HUES6 (cell line): ENCODE data around the gene SLC9A3.

ENCODE experiments used
- H3K27ac ChIP-seq: 2 replicates; pipeline ENCODE4 v1.7.0; 2013; ENCODE audit warnings: low read depth, mild to moderate bottlenecking, low read length, inconsistent platforms
- H3K27me3 ChIP-seq: 2 replicates; pipeline ENCODE4 v1.6.1; 2013; ENCODE audit warnings: low read length; ENCODE audit not compliant: control insufficient read depth, insufficient read depth
- H3K36me3 ChIP-seq: 2 replicates; pipeline ENCODE4 v1.6.1; 2013; ENCODE audit warnings: low read length; ENCODE audit not compliant: control insufficient read depth, insufficient read depth
- H3K4me1 ChIP-seq: 2 replicates; pipeline ENCODE4 v1.6.1; 2013; ENCODE audit warnings: low read length; ENCODE audit not compliant: control insufficient read depth, insufficient read depth
- H3K4me3 ChIP-seq: 2 replicates; pipeline ENCODE4 v1.5.1; 2013; ENCODE audit warnings: low read depth, low read length
- H3K9ac ChIP-seq: one replicate; pipeline ENCODE4 v1.6.1; 2013; ENCODE audit warnings: mild to moderate bottlenecking, low read length
- H3K9me3 ChIP-seq: 2 replicates; pipeline ENCODE4 v1.6.1; 2013; ENCODE audit warnings: low read depth, low read length; ENCODE audit not compliant: control insufficient read depth, insufficient read depth

SLC9A3 gene

DNA sequence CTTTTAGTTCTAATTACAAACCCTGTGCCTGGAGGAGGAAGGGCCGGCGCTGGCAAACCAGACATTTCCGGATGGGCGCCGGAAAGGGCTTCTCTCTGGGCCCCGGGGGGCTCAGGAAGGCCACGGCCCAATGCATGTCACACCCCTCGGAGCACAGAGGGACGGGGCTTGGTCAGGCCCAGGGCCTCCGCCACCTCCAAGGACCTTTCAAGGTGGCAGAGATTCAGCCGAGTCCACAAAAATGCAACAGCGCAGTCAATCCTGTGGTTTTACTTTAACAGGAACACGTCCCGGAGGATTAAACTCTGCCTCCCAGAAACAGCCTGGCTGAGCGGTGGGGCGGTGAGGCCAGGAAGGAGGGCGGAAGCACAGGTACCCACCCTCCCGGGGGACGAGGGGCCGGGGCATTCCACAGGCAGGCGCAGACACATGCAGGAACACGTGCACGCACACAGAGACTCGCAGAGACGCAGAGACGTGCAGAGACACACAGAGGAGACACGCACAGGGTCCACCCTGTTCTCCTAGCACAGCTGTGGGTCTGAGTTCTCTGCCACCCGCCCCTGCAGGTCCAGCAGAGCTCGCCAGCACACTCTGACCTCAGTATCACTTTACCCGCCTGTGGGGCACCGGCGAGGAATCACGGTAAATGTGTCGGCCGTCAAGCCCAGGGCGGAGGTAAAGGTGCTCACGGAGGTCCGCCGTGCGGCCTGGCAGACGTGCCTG lies 23.0 kb downstream of the SLC9A3 start:
- Histone ChIP-seq H3K27ac (no peak overlapping the region), H3K9me3 (no peaks in the 10 kb centered on the region), H3K9ac (no peak overlapping the region), H3K27me3 (peaks cover 62% of the 10 kb centered on the region), H3K4me3 (no peak overlapping the region), H3K36me3 (no peaks in the 10 kb centered on the region), H3K4me1 (peaks cover 2% of the 10 kb centered on the region; the same call in 1 of the 2 replicates)

DNA sequence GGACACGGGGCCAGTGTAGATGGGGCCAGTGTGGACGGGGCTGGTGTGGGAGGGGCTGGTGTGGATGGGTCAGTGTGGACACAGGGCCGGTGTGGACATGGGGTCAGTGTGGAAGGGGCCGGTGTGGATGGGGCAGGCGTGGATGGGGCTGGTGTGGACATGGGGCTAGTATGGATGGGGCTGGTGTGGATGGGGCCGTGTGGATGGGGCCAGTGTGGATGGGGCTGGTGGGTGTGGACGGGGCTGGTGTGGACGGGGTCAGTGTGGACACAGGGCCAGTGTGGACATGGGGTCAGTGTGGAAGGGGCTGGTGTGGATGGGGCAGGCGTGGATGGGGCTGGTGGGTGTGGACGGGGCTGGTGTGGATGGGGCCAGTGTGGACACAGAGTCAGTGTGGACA lies 23.8 kb downstream of the SLC9A3 start:
- Histone ChIP-seq H3K4me3 (no peak overlapping the region), H3K27me3 (peaks cover 63% of the 10 kb centered on the region), H3K36me3 (no peaks in the 10 kb centered on the region), H3K27ac (no peak overlapping the region), H3K4me1 (peaks cover 7% of the 10 kb centered on the region; the same call in 1 of the 2 replicates), H3K9me3 (no peaks in the 10 kb centered on the region), H3K9ac (no peak overlapping the region)

DNA sequence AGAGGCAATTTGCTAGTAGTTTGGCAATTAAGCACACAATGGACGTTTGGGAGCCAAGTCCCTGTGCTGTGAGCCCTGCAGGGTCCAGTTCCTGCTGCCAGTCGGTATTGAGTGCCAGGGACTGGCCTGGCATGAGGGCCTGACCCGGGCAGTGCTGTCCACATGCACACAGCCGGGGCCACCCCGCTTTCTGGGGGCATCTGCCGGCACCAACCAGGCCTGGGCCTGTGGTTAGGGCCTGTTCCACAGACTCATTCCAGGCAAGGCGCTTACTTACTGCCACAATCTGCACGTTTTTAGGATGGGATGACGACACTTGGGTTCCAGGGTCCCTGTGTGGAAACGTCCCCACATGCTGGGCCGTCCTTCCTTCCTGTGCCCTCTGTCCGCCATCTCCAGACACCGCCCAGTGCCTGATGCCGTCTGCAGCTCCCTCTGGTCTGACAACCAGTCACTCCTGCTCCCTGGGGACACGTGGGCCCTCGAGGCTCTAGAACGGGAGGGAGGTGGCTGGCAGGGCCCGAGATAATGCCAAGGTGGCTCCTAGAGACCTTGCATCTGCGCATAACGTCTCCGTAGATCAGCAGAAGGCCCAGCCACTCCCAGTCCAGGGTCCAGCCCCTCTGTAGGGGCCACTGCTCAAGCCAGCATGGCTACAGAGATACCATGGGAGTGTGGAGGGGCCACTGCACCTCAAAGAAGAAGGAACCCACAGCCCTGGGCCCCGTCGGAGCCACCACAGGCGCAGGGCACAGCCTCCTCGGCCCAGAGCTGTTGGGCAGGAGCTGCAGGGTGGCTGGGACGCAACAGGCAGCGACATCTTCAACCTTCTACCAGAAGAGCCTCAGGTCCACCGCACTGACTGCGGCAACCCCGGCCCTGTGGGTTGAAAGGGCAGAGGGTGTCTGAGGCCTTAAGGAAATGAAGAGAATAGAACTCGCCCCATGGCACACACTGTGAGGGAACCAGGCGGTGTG lies 24.7 kb downstream of the SLC9A3 start:
- Histone ChIP-seq H3K9me3 (no peaks in the 10 kb centered on the region), H3K27me3 (peaks cover 66% of the 10 kb centered on the region), H3K27ac (no peak overlapping the region), H3K4me1 (peaks cover 7% of the 10 kb centered on the region; the same call in 1 of the 2 replicates), H3K4me3 (no peak overlapping the region), H3K36me3 (no peaks in the 10 kb centered on the region), H3K9ac (no peak overlapping the region)

DNA sequence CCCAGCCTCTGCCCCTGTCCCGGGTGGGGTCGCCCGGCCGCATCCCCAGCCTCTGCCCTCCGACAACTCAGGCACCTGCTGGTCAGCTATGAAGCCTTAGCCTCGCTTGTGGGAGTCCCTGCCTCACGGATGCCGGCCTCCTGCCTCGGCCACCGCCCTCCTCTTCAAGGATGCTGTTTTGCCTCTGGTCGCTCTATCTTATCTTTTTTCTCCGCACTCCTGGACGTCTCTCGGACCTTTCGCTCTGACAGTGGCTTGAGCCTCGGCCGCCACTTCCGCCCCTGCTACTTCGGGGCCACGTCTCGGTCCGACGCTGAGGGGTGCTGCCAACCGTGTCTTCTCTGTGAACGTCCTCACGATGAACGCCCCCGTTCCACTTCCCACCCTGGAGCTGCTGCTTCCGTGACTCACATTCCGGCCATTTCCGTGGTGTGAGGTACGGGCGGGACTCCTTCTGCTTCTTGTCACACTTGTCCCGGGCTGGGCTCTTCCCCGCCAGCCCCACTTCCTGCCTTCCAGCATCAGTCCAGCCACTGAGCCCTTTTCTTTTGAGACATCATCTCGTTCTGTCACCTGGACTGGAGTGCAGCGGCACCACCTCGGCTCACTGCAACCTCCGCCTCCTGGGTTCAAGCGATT lies 26.3 kb downstream of the SLC9A3 start:
- H3K4me3 ChIP-seq = no peak overlapping the region
- H3K9me3 ChIP-seq = no peaks in the 10 kb centered on the region
- H3K9ac ChIP-seq = no peak overlapping the region
- peaks cover 12% of the 10 kb centered on the region; the same call in 1 of the 2 replicates for H3K4me1 ChIP-seq
- H3K36me3 ChIP-seq = no peaks in the 10 kb centered on the region
- H3K27ac ChIP-seq = no peak overlapping the region
- peaks cover 71% of the 10 kb centered on the region for H3K27me3 ChIP-seq

DNA sequence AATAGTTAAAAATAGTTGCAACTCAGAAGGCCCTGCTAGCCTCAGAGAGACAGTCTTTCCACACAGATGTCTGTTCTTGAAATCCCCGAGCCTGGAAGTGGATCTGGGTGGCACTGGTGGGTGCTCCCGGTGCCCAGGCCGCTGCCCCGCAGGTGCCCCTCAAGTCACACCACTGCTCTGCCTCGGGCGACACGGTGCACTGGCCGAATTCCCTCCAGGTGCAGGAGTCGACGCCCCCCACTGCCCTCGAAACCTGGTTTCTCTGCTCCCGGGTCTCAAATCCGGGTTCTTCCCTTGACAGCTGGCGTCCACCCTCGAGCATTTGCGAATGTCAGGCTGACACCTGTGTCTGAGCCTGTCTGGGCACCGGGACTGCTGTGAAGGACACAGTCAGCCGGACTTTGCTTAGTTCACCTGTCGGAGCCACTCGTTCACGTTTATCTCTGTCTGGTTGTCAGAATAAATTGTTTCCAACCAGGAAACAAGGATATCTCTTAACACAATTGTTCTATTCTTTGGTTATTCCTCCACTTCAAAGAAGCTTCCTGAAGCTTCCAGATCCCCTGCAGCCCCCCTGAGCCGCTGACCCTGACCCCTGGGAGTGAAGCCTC lies 27.1 kb downstream of the SLC9A3 start:
- no peak overlapping the region for H3K9ac ChIP-seq
- H3K36me3 ChIP-seq = no peaks in the 10 kb centered on the region
- peaks cover 78% of the 10 kb centered on the region for H3K27me3 ChIP-seq
- no peaks in the 10 kb centered on the region for H3K9me3 ChIP-seq
- H3K4me3 ChIP-seq = no peak overlapping the region
- peaks cover 12% of the 10 kb centered on the region; the same call in 1 of the 2 replicates for H3K4me1 ChIP-seq
- no peak overlapping the region for H3K27ac ChIP-seq

DNA sequence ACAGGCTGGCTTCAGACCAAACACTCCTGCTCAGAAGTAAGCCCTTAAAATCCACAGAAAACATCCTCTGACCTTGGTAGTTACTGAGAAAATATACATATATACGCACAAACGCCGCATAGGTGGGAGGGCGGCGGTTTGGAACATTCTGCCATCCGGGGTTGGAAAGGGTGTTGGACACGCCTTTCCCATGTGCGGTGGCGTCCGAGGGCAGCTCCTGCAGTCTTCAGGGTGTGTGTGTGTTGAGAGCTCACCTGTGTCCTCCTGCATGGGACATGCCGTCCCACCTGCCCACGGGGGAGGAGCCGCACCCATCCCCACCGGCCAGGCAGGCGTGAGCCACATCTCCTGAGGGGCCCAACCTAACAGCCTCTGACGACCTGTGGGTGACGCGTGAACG lies 28.2 kb downstream of the SLC9A3 start:
- Histone ChIP-seq H3K4me3 (peak overlapping the region; percentile 28; the same call in 1 of the 2 replicates), H3K27me3 (peaks cover 84% of the 10 kb centered on the region), H3K36me3 (no peaks in the 10 kb centered on the region), H3K27ac (no peak overlapping the region), H3K9me3 (no peaks in the 10 kb centered on the region), H3K4me1 (peaks cover 10% of the 10 kb centered on the region; the same call in 1 of the 2 replicates), H3K9ac (no peak overlapping the region)

- Histone ChIP-seq H3K27ac (no peak overlapping the region), H3K9ac (no peak overlapping the region), H3K4me1 (peaks cover 10% of the 10 kb centered on the region; the same call in 1 of the 2 replicates), H3K4me3 (peak overlapping the region; percentile 30; the same call in 1 of the 2 replicates), H3K9me3 (no peaks in the 10 kb centered on the region), H3K36me3 (no peaks in the 10 kb centered on the region), H3K27me3 (peaks cover 89% of the 10 kb centered on the region)
Observed at GRCh38 chr5:494667-495255, 29.5 kb downstream of the SLC9A3 start.

DNA sequence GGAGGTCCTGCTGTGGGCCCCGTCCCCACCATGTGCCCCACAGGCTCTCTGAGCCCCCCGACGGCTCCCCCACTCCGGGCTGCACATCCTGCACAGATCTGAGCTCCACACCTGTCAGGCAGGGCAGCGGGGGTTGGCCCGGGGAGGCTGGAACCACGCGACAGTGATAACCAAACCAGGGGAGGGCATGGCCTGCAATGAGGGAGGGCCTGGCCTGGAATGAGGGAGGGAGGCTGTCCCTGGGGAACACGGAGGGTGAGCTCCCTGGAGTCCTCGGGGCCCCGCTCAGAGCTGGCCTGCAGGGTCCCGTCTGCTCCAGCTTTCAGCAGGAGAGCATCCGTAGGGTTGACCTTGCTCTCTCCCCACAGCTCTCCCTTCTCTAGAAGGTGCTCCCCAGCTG lies 30.5 kb downstream of the SLC9A3 start:
- H3K9me3 ChIP-seq = no peaks in the 10 kb centered on the region
- peaks cover 83% of the 10 kb centered on the region for H3K27me3 ChIP-seq
- peaks cover 10% of the 10 kb centered on the region; the same call in 1 of the 2 replicates for H3K4me1 ChIP-seq
- no peak overlapping the region for H3K9ac ChIP-seq
- no peak overlapping the region for H3K27ac ChIP-seq
- no peaks in the 10 kb centered on the region for H3K36me3 ChIP-seq
- H3K4me3 ChIP-seq = no peak overlapping the region

DNA sequence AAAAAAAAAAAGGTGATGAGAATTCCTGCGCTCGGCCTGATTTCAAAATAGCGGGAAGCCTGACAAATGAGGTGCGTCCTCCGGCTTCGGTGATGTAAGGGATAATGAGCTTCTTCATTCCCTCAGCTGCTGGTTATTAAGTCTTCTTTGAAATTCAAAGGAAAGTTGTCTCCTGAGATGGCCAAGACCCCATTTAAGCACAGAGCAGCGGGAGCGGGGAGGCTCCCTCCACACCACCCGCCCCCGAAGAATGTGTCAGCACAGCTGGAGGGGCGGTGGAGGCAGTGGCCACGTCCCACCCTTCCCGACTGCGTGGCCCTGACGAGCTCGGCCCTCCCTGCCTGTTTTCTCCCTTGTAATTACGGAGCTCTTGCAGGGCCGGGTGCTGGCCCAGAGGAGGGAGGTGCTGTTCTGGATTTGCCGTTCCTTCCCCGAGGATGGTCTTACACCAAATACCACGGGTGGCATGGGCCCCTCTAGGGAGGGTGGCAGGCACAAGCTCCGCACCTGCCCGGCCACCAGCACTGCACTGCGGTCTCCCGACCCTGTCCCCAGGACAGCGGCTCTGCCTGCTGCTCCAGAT lies 31.0 kb downstream of the SLC9A3 start:
- H3K27ac ChIP-seq = no peak overlapping the region
- peaks cover 10% of the 10 kb centered on the region; the same call in 1 of the 2 replicates for H3K4me1 ChIP-seq
- H3K9ac ChIP-seq = no peak overlapping the region
- H3K27me3 ChIP-seq = peaks cover 78% of the 10 kb centered on the region
- H3K36me3 ChIP-seq = no peaks in the 10 kb centered on the region
- no peak overlapping the region for H3K4me3 ChIP-seq
- H3K9me3 ChIP-seq = no peaks in the 10 kb centered on the region
